Caco-2 (cell line): ENCODE results near the gene ZNF385A. TPM values are rescaled to one million over a fixed set of nuclear protein-coding genes. Genes with fewer than 3 reads are reported as not detected.
A peak's percentile ranks its signal among the peaks of the same experiment; 100 is the strongest.

Source experiments
- BruUV-seq: library from RNA; stranded (reverse); fragments of 400-500 nt; replicated peaks from 2 replicates; lab custom pipeline; 2021; lab: Mats Ljungman, UMichigan
- CTCF ChIA-PET: fragments of 300-600 bp; sonication (Branson Sonifier 250); formaldehyde crosslinking; loops from one replicate; lab custom pipeline; 2022; ENCODE audit warnings: antibody characterized with exemption; lab: Charles Lee
- POLR2A ChIA-PET: fragments of 300-600 bp; sonication (Branson Sonifier 250); formaldehyde crosslinking; loops from one replicate; lab custom pipeline; 2022; ENCODE audit warnings: antibody characterized with exemption; lab: Charles Lee
- DNase-seq, 2 experiments: peaks; one replicate each; pipeline versions ENCODE4 v3.0.0 to v3.0.0-alpha.2; 2020 to 2022
- H3K27me3 ChIP-seq: replicated peaks from 2 replicates; pipeline ENCODE4 v1.6.0; 2011; ENCODE audit warnings: low read length; ENCODE audit not compliant: control insufficient read depth, insufficient read depth
- H3K36me3 ChIP-seq: 2 replicates; pipeline ENCODE4 v1.5.1; 2011; ENCODE audit warnings: low read length; ENCODE audit not compliant: control insufficient read depth, insufficient read depth
- H3K4me1 ChIP-seq: fragments of 250-450 bp; sonication (Bioruptor Pico); 2 replicates; pipeline ENCODE4 v1.5.1; 2020; ENCODE audit warnings: mild to moderate bottlenecking
- H3K4me3 ChIP-seq: 2 replicates; pipeline ENCODE4 v1.5.1; 2011; ENCODE audit warnings: low read depth, mild to moderate bottlenecking, control low read depth, low read length
- H3K9me3 ChIP-seq: fragments of 250-450 bp; sonication (Bioruptor Pico); 2 replicates; pipeline ENCODE4 v1.5.1; 2020; ENCODE audit warnings: mild to moderate bottlenecking, moderate library complexity
- H3K27ac Mint-ChIP-seq: one replicate; pipeline ENCODE4 v1.8.0; 2022; ENCODE audit warnings: mixed read lengths; ENCODE audit not compliant: unreplicated experiment
- H3K27me3 Mint-ChIP-seq: one replicate; pipeline ENCODE4 v1.8.0; 2022; ENCODE audit warnings: mixed read lengths; ENCODE audit not compliant: insufficient read depth, unreplicated experiment
- H3K36me3 Mint-ChIP-seq: one replicate; pipeline ENCODE4 v1.8.0; 2022; ENCODE audit warnings: mild to moderate bottlenecking, mixed read lengths; ENCODE audit not compliant: insufficient read depth, unreplicated experiment
- H3K4me1 Mint-ChIP-seq: one replicate; pipeline ENCODE4 v1.8.0; 2022; ENCODE audit warnings: low read depth, mixed read lengths; ENCODE audit not compliant: unreplicated experiment
- H3K4me3 Mint-ChIP-seq: one replicate; pipeline ENCODE4 v1.8.0; 2022; ENCODE audit warnings: mild to moderate bottlenecking, moderate library complexity, mixed read lengths; ENCODE audit not compliant: unreplicated experiment
- H3K9me3 Mint-ChIP-seq: one replicate; pipeline ENCODE4 v1.8.0; 2022; ENCODE audit warnings: mixed read lengths; ENCODE audit not compliant: unreplicated experiment
- CTCF ChIP-seq, 2 experiments: fragments of 200-600 bp in 1 of 2; IDR thresholded peaks; 1 replicate in 1 of 2; 2 replicates in 1 of 2; pipeline versions ENCODE4 v1.5.1 to v1.8.0; 2011 to 2022; ENCODE audit warnings: antibody characterized with exemption in 1 of 2, control low read depth in 1 of 2, inconsistent platforms in 1 of 2, low read depth in 1 of 2, low read length in 1 of 2, mild to moderate bottlenecking in 1 of 2, moderate library complexity in 1 of 2; ENCODE audit not compliant: insufficient read depth in 1 of 2, severe bottlenecking in 1 of 2, unreplicated experiment in 1 of 2
- intact Hi-C: fragments of 100-400 bp; cut with micrococcal nuclease; formaldehyde crosslinking; loops from one replicate; pipeline ENCODE4 v1.10.0; 2022; ENCODE audit not compliant: unreplicated experiment
- microRNA-seq: library from miRNA; unstranded; fragments of <30 nt; microRNA quantifications from one replicate; pipeline ENCODE4 v1.2.0, GENCODE V29; 2022
- total RNA-seq: library from RNA; stranded (reverse); gene quantifications from 2 replicates; pipeline ENCODE4 v1.2.3, GENCODE V29; 2022

The ZNF385A gene
- total RNA-seq, 1 experiment from 2014 or later = 8.4 TPM

DNA sequence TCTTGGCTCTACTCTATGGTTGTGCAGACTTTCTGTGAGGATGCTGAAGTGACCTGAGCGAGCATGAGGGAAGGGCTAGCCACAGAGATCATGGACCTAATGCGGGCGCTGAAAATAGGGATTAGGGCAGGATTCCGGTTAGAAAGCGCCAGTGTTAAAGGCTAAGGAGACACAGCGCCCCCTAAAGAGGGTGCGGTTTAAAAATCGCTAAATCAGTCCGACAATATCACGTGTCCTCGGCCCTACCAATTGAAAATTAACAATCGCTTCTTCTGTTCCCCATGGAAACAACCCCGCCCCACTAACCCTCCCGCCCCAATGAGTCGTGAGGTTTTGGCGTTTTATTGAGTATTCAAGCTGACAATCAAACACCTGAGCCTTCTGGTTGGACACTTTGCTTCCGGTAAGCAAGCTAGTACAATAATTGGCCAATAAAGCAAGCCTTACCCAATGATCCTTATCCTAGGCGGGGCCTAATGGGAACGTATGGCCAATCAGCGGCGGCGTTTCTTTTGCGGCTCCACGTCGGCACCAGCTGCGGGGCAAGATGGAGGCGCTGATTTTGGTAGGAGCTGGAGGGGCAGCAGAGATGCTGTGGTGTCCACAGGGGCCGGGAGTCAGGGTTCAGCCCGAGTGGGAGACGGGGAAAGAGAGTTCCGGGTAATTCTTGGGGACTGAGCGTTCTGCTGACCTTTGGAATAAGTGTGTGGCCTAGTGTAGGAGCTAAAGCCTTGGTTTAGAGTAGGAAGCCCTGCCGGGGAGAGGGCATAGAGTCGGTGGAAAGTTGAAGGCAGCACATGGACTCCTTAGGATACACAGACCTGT, 59.7 kb downstream of the ZNF385A start, which contains the start of gene COPZ1:
COPZ1 (plus strand) TSS at position 515 of the 825 bp plus-strand sequence; CDS start at position 548, 33 bp downstream.
- Mint-ChIP-seq H3K4me3 (peak within 1 kb of the TSS; percentile 96), H3K36me3 (peaks cover 13% of the 10 kb centered on the region), H3K27ac (peak within 1 kb of the TSS; percentile 98), H3K27me3 (no peaks in the 10 kb centered on the region), H3K9me3 (no peaks in the 10 kb centered on the region), H3K4me1 (peaks cover 16% of the 10 kb centered on the region)
- Histone ChIP-seq H3K27me3 (no peaks in the 10 kb centered on the region), H3K36me3 (no peaks in the 10 kb centered on the region), H3K4me1 (peaks cover 17% of the 10 kb centered on the region), H3K4me3 (peak within 1 kb of the TSS; percentile 74), H3K9me3 (no peaks in the 10 kb centered on the region)
- intact Hi-C loops = loop anchor here (1.0 kb wide), 6 partner anchors 24 to 105 kb away; partner anchors contain the start of genes CBX5, HNRNPA1 and NFE2
- POLR2A ChIA-PET = interaction anchor here (0.5 to 2.0 kb wide), 24 partner anchors 12 to 1827 kb away, joined by 3 to 99 read pairs (median 6); partner anchors contain the start of genes CBX5, HNRNPA1, HOXC5 and HOXC8
- peak; percentile 95 to 98 for DNase-seq
- peak; percentile 61 to 72 for TF ChIP-seq CTCF (IDR thresholded peaks at IDR 0.05; ENCODE audit: insufficient read depth in 1 of 2, low read depth in 1 of 2, low read length in 1 of 2, severe bottlenecking in 1 of 2, unreplicated experiment in 1 of 2)
- CTCF ChIA-PET = interaction anchor here (0.5 to 2.4 kb wide), 51 partner anchors 8 to 1863 kb away, joined by 3 to 56 read pairs (median 5); partner anchors contain the start of genes CBX5, HNRNPA1, HOXC13 and HOXC5
- no TSS peak for BruUV-seq

DNA sequence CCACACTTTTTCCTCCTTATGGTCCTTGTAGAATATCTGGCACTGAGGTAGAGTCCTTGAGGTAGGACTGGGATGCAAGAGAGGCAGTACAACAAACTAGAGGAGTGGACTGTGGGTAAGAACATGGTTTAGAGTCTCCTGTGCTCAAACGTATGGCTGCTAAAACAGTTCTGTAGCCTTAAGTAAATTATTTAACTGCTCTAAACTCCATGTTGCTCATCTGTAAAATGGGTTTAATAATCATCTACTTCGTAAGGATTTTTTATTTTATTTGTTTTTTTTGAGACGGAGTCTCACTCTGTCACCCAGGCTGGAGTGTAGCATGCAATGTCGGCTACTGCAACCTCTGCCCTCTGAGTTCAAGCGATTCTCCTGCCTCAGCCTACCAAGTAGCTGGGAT, 63.2 kb downstream of the ZNF385A start:
- POLR2A ChIA-PET = no interaction called here
- H3K27ac Mint-ChIP-seq = no peak overlapping the region
- intact Hi-C loops = no loop called here
- no peak for TF ChIP-seq CTCF (IDR thresholded peaks at IDR 0.05; ENCODE audit: insufficient read depth in 1 of 2, low read depth in 1 of 2, low read length in 1 of 2, severe bottlenecking in 1 of 2, unreplicated experiment in 1 of 2)
- H3K9me3 Mint-ChIP-seq = no peaks in the 10 kb centered on the region
- no peaks in the 10 kb centered on the region for H3K27me3 Mint-ChIP-seq
- Histone ChIP-seq H3K27me3 (no peaks in the 10 kb centered on the region), H3K4me3 (no peak overlapping the region), H3K36me3 (no peaks in the 10 kb centered on the region), H3K9me3 (no peaks in the 10 kb centered on the region), H3K4me1 (no peaks in the 10 kb centered on the region)
- CTCF ChIA-PET = no interaction called here
- no peak for DNase-seq
- H3K4me3 Mint-ChIP-seq = no peak overlapping the region
- BruUV-seq = no TSS peak
- peaks cover 6% of the 10 kb centered on the region for H3K4me1 Mint-ChIP-seq
- peaks cover 8% of the 10 kb centered on the region for H3K36me3 Mint-ChIP-seq

Small RNA genes lying within 50 kb of the gene (microRNA-seq; reads per million reads assigned to microRNA genes)
- 143 reads per million, percentile 73 among the genes with 10 or more reads in this experiment for gene MIR148B

Other genes with a start within 250 kb of the ZNF385A start
- gene SMUG1, start 195.7 kb downstream of the ZNF385A start, total RNA-seq = 51.8 and 53.2 TPM in 2 replicates
- gene CBX5, start 104.6 kb downstream of the ZNF385A start, total RNA-seq = 85.2 and 85.5 TPM in 2 replicates
- gene HNRNPA1, start 104.0 kb downstream of the ZNF385A start, total RNA-seq = 1,364 and 1,426 TPM in 2 replicates
- gene NFE2, start 83.7 kb downstream of the ZNF385A start, total RNA-seq = 5.7 and 6.2 TPM in 2 replicates
- 129 and 133 TPM in 2 replicates for gene COPZ1, start 59.6 kb downstream of the ZNF385A start, total RNA-seq
- not detected in 2 replicates for gene GPR84, start 20.2 kb downstream of the ZNF385A start, total RNA-seq
- 17.3 and 22.3 TPM in 2 replicates for gene ITGA5, start 34.5 kb upstream of the ZNF385A start, total RNA-seq
- gene GTSF1, start 88.9 kb upstream of the ZNF385A start, total RNA-seq = not detected in 2 replicates
- not detected in 2 replicates for gene NCKAP1L, start 113.0 kb upstream of the ZNF385A start, total RNA-seq
- gene PDE1B, start 164.9 kb upstream of the ZNF385A start, total RNA-seq = not detected in 2 replicates
- gene PPP1R1A, start 203.9 kb upstream of the ZNF385A start, total RNA-seq = 0.43 TPM in 1 of 2 replicates, not detected in the other